ENCODE measurements around the gene OPCML.

Gene OPCML

GRCh38 chr11:133265530-133266035, 266.7 kb downstream of the OPCML start:
- H3K36me3 ChIP-seq (ENCODE audit: insufficient read depth, low read length) = no peaks in the 10 kb centered on the region
- TF ChIP-seq CTCF (IDR thresholded peaks at IDR 0.05; ENCODE audit: low read length) (no peak), EZH2 (IDR thresholded peaks at IDR 0.05; ENCODE audit: borderline replicate concordance, low read length) (no peak)
- H3K9me2 ChIP-seq (ENCODE audit: low read depth, low read length) = no peaks in the 10 kb centered on the region
- no peaks in the 10 kb centered on the region for H3K27me3 ChIP-seq (ENCODE audit: insufficient read depth, low read length)
- H3K9me3 ChIP-seq (ENCODE audit: low read length) = no peaks in the 10 kb centered on the region
- H3K4me2 ChIP-seq (ENCODE audit: low read length) = no peak overlapping the region
- H3K4me3 ChIP-seq (ENCODE audit: low read depth, low read length, poor library complexity, severe bottlenecking) = no peak overlapping the region
- H4K20me1 ChIP-seq (ENCODE audit: insufficient read depth, low read length) = no peaks in the 10 kb centered on the region
- H3K4me1 ChIP-seq (ENCODE audit: insufficient read depth, low read length, severe bottlenecking) = no peaks in the 10 kb centered on the region
- no peak overlapping the region for H2AFZ ChIP-seq (ENCODE audit: low read length)
- H3K27ac ChIP-seq (ENCODE audit: low read depth, low read length, poor library complexity, severe bottlenecking) = no peak overlapping the region
- no peak overlapping the region for H3K9ac ChIP-seq (ENCODE audit: low read length)
- H3K79me2 ChIP-seq (ENCODE audit: insufficient read depth, low read length) = no peaks in the 10 kb centered on the region
- H3F3A ChIP-seq (ENCODE audit: insufficient read depth, low read length) = no peaks in the 10 kb centered on the region

DNA sequence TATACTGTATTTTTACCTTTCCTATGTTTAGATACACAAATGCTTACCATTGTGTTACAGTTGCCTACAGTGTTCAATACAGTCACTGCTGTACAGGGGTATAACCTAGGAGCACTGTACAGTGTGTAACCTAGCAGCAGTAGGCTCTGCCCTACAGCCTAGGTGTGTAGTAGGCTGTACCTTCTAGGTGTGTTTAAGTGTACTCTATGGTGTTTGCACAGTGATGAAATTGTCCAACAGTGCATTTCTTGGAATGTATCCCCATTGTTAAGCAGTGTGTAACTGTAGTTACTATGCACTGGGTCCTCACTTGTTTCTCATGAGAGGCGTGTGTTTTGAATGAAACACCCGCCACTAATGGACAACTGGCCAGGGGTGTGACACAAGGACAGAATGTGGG, 269.0 kb downstream of the OPCML start:
- no peak overlapping the region for H3K27ac ChIP-seq (ENCODE audit: low read depth, low read length, poor library complexity, severe bottlenecking)
- no peak for TF ChIP-seq EZH2 (IDR thresholded peaks at IDR 0.05; ENCODE audit: borderline replicate concordance, low read length)
- no peaks in the 10 kb centered on the region for H3K9me3 ChIP-seq (ENCODE audit: low read length)
- H3K4me2 ChIP-seq (ENCODE audit: low read length) = no peak overlapping the region
- H3K4me3 ChIP-seq (ENCODE audit: low read depth, low read length, poor library complexity, severe bottlenecking) = no peak overlapping the region
- H3K9ac ChIP-seq (ENCODE audit: low read length) = no peak overlapping the region
- H2AFZ ChIP-seq (ENCODE audit: low read length) = no peak overlapping the region
- H3K36me3 ChIP-seq (ENCODE audit: insufficient read depth, low read length) = no peaks in the 10 kb centered on the region
- no peaks in the 10 kb centered on the region for H3F3A ChIP-seq (ENCODE audit: insufficient read depth, low read length)
- H4K20me1 ChIP-seq (ENCODE audit: insufficient read depth, low read length) = no peaks in the 10 kb centered on the region
- no peaks in the 10 kb centered on the region for H3K79me2 ChIP-seq (ENCODE audit: insufficient read depth, low read length)
- no peaks in the 10 kb centered on the region for H3K27me3 ChIP-seq (ENCODE audit: insufficient read depth, low read length)
- H3K4me1 ChIP-seq (ENCODE audit: insufficient read depth, low read length, severe bottlenecking) = no peaks in the 10 kb centered on the region
- H3K9me2 ChIP-seq (ENCODE audit: low read depth, low read length) = no peaks in the 10 kb centered on the region

DNA sequence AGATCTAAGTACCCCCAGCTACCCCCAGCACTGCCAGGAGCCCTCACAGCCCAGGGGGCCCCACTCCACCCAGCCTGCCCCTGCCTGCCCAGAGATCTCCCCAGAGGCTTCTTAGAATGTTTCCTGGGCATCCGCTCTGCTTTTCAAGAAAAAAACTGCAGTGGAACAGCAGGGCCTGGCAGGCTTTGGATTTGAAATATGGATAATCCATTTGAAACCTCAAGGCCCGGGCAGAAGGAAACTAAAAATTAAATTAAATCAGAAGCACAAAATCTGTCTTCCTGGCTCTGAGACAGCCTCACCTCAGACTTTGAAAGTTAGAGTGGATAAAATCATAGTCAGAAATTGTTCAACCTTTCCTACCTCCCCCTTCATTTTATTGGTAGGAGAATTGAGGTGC, 273.6 kb downstream of the OPCML start:
- Histone ChIP-seq H3K4me3 (ENCODE audit: low read depth, low read length, poor library complexity, severe bottlenecking) (no peak overlapping the region), H3K9me3 (ENCODE audit: low read length) (no peaks in the 10 kb centered on the region), H3K4me2 (ENCODE audit: low read length) (no peak overlapping the region), H3F3A (ENCODE audit: insufficient read depth, low read length) (no peaks in the 10 kb centered on the region), H3K27ac (ENCODE audit: low read depth, low read length, poor library complexity, severe bottlenecking) (no peak overlapping the region), H2AFZ (ENCODE audit: low read length) (no peak overlapping the region), H3K9ac (ENCODE audit: low read length) (no peak overlapping the region), H3K27me3 (ENCODE audit: insufficient read depth, low read length) (no peaks in the 10 kb centered on the region), H3K36me3 (ENCODE audit: insufficient read depth, low read length) (no peaks in the 10 kb centered on the region), H3K4me1 (ENCODE audit: insufficient read depth, low read length, severe bottlenecking) (no peaks in the 10 kb centered on the region), H3K9me2 (ENCODE audit: low read depth, low read length) (no peaks in the 10 kb centered on the region), H4K20me1 (ENCODE audit: insufficient read depth, low read length) (no peaks in the 10 kb centered on the region), H3K79me2 (ENCODE audit: insufficient read depth, low read length) (no peaks in the 10 kb centered on the region)
- TF ChIP-seq CTCF (IDR thresholded peaks at IDR 0.05; ENCODE audit: low read length) (no peak), EZH2 (IDR thresholded peaks at IDR 0.05; ENCODE audit: borderline replicate concordance, low read length) (no peak)

- Histone ChIP-seq H3K4me1 (ENCODE audit: insufficient read depth, low read length, severe bottlenecking) (no peaks in the 10 kb centered on the region), H3K4me3 (ENCODE audit: low read depth, low read length, poor library complexity, severe bottlenecking) (no peak overlapping the region), H3K27me3 (ENCODE audit: insufficient read depth, low read length) (no peaks in the 10 kb centered on the region), H3F3A (ENCODE audit: insufficient read depth, low read length) (no peaks in the 10 kb centered on the region), H3K36me3 (ENCODE audit: insufficient read depth, low read length) (no peaks in the 10 kb centered on the region), H3K9ac (ENCODE audit: low read length) (no peak overlapping the region), H3K27ac (ENCODE audit: low read depth, low read length, poor library complexity, severe bottlenecking) (no peak overlapping the region), H3K79me2 (ENCODE audit: insufficient read depth, low read length) (no peaks in the 10 kb centered on the region), H3K9me2 (ENCODE audit: low read depth, low read length) (no peaks in the 10 kb centered on the region), H4K20me1 (ENCODE audit: insufficient read depth, low read length) (no peaks in the 10 kb centered on the region), H3K9me3 (ENCODE audit: low read length) (no peaks in the 10 kb centered on the region), H2AFZ (ENCODE audit: low read length) (no peak overlapping the region), H3K4me2 (ENCODE audit: low read length) (no peak overlapping the region)
- no peak for TF ChIP-seq CTCF (IDR thresholded peaks at IDR 0.05; ENCODE audit: low read length)
- TF ChIP-seq EZH2 (IDR thresholded peaks at IDR 0.05; ENCODE audit: borderline replicate concordance, low read length) = no peak
These were observed 277.7 kb downstream of the OPCML start for GRCh38 chr11:133254601-133255000.

Measured in OCI-LY1 (cell line).